ENCODE results near the gene RUNX2.
A peak's percentile ranks its signal among the peaks of the same experiment; 100 is the strongest.

The RUNX2 gene

GRCh38 chr6:45591890-45592289 is 263.8 kb downstream of the RUNX2 start:
- Mint-ChIP-seq H3K4me1 (ENCODE audit: low read depth) (peaks cover 83% of the 10 kb centered on the region), H3K27me3 (no peaks in the 10 kb centered on the region), H3K36me3 (ENCODE audit: low read depth) (no peaks in the 10 kb centered on the region), H3K27ac (peak overlapping the region; percentile 57), H3K4me3 (no peak overlapping the region), H3K9me3 (no peaks in the 10 kb centered on the region)
- no peak for DNase-seq

- DNase-seq, result no peak
- Mint-ChIP-seq H3K27ac (peak overlapping the region; percentile 20), H3K4me3 (no peak overlapping the region), H3K4me1 (ENCODE audit: low read depth) (peaks cover 77% of the 10 kb centered on the region), H3K27me3 (no peaks in the 10 kb centered on the region), H3K36me3 (ENCODE audit: low read depth) (no peaks in the 10 kb centered on the region), H3K9me3 (no peaks in the 10 kb centered on the region)
Measured at GRCh38 chr6:45592991-45593390, 264.9 kb downstream of the RUNX2 start.

- Mint-ChIP-seq H3K9me3 (peaks cover 1% of the 10 kb centered on the region), H3K27me3 (no peaks in the 10 kb centered on the region), H3K36me3 (ENCODE audit: low read depth) (peaks cover 2% of the 10 kb centered on the region), H3K27ac (peak overlapping the region; percentile 47), H3K4me1 (ENCODE audit: low read depth) (peaks cover 63% of the 10 kb centered on the region), H3K4me3 (no peak overlapping the region)
- DNase-seq, result no peak
Measured at GRCh38 chr6:45595010-45595851, 267.1 kb downstream of the RUNX2 start.

- Mint-ChIP-seq H3K27me3 (no peaks in the 10 kb centered on the region), H3K36me3 (ENCODE audit: low read depth) (peaks cover 4% of the 10 kb centered on the region), H3K4me3 (no peak overlapping the region), H3K4me1 (ENCODE audit: low read depth) (peaks cover 42% of the 10 kb centered on the region), H3K27ac (no peak overlapping the region), H3K9me3 (peaks cover 4% of the 10 kb centered on the region)
- no peak for DNase-seq
Measured at GRCh38 chr6:45597424-45597823, 269.3 kb downstream of the RUNX2 start.

GRCh38 chr6:45599053-45599452 is 270.9 kb downstream of the RUNX2 start:
- DNase-seq, result no peak
- H3K9me3 Mint-ChIP-seq, result peaks cover 9% of the 10 kb centered on the region
- H3K27me3 Mint-ChIP-seq, result no peaks in the 10 kb centered on the region
- no peak overlapping the region for H3K27ac Mint-ChIP-seq
- H3K4me3 Mint-ChIP-seq, result no peak overlapping the region
- peaks cover 30% of the 10 kb centered on the region for H3K4me1 Mint-ChIP-seq (ENCODE audit: low read depth)
- H3K36me3 Mint-ChIP-seq (ENCODE audit: low read depth), result peaks cover 4% of the 10 kb centered on the region

- Mint-ChIP-seq H3K27ac (no peak overlapping the region), H3K36me3 (ENCODE audit: low read depth) (no peaks in the 10 kb centered on the region), H3K4me1 (ENCODE audit: low read depth) (peaks cover 33% of the 10 kb centered on the region), H3K9me3 (peaks cover 13% of the 10 kb centered on the region), H3K4me3 (no peak overlapping the region), H3K27me3 (no peaks in the 10 kb centered on the region)
- DNase-seq, result no peak
Measured at GRCh38 chr6:45605971-45606370, 277.8 kb downstream of the RUNX2 start.

GRCh38 chr6:45606831-45607400 is 278.8 kb downstream of the RUNX2 start:
- peaks cover 13% of the 10 kb centered on the region for H3K9me3 Mint-ChIP-seq
- no peaks in the 10 kb centered on the region for H3K27me3 Mint-ChIP-seq
- H3K4me1 Mint-ChIP-seq (ENCODE audit: low read depth), result peaks cover 33% of the 10 kb centered on the region
- no peak overlapping the region for H3K27ac Mint-ChIP-seq
- DNase-seq, result no peak
- H3K36me3 Mint-ChIP-seq (ENCODE audit: low read depth), result no peaks in the 10 kb centered on the region
- H3K4me3 Mint-ChIP-seq, result no peak overlapping the region

GRCh38 chr6:45607798-45608197 is 279.7 kb downstream of the RUNX2 start:
- DNase-seq, result no peak
- H3K9me3 Mint-ChIP-seq, result peaks cover 11% of the 10 kb centered on the region
- no peaks in the 10 kb centered on the region for H3K27me3 Mint-ChIP-seq
- H3K4me1 Mint-ChIP-seq (ENCODE audit: low read depth), result peaks cover 33% of the 10 kb centered on the region
- H3K36me3 Mint-ChIP-seq (ENCODE audit: low read depth), result no peaks in the 10 kb centered on the region
- H3K27ac Mint-ChIP-seq, result peak overlapping the region; percentile 85
- H3K4me3 Mint-ChIP-seq, result no peak overlapping the region

GRCh38 chr6:45608252-45608913 is 280.3 kb downstream of the RUNX2 start:
- Mint-ChIP-seq H3K36me3 (ENCODE audit: low read depth) (no peaks in the 10 kb centered on the region), H3K27me3 (no peaks in the 10 kb centered on the region)
- no peak for DNase-seq

GRCh38 chr6:45609141-45609638 is 281.1 kb downstream of the RUNX2 start:
- Mint-ChIP-seq H3K9me3 (peaks cover 6% of the 10 kb centered on the region), H3K4me1 (ENCODE audit: low read depth) (peaks cover 32% of the 10 kb centered on the region), H3K27me3 (no peaks in the 10 kb centered on the region), H3K36me3 (ENCODE audit: low read depth) (no peaks in the 10 kb centered on the region), H3K27ac (peak overlapping the region; percentile 85), H3K4me3 (no peak overlapping the region)
- DNase-seq, result no peak

More at GRCh38 chr6:45608252-45608913, 280.3 kb downstream of the RUNX2 start:
- H3K9me3 Mint-ChIP-seq, result peaks cover 8% of the 10 kb centered on the region
- peak overlapping the region; percentile 85 for H3K27ac Mint-ChIP-seq
- H3K4me3 Mint-ChIP-seq, result no peak overlapping the region
- H3K4me1 Mint-ChIP-seq (ENCODE audit: low read depth), result peaks cover 33% of the 10 kb centered on the region

GRCh38 chr6:45610374-45610773 is 282.2 kb downstream of the RUNX2 start:
- no peak for DNase-seq
- H3K9me3 Mint-ChIP-seq, result no peaks in the 10 kb centered on the region
- peaks cover 37% of the 10 kb centered on the region for H3K4me1 Mint-ChIP-seq (ENCODE audit: low read depth)
- H3K36me3 Mint-ChIP-seq (ENCODE audit: low read depth), result no peaks in the 10 kb centered on the region
- no peak overlapping the region for H3K27ac Mint-ChIP-seq
- no peak overlapping the region for H3K4me3 Mint-ChIP-seq
- no peaks in the 10 kb centered on the region for H3K27me3 Mint-ChIP-seq

GRCh38 chr6:45610832-45611231 is 282.7 kb downstream of the RUNX2 start:
- H3K4me3 Mint-ChIP-seq, result no peak overlapping the region
- H3K27me3 Mint-ChIP-seq, result no peaks in the 10 kb centered on the region
- H3K9me3 Mint-ChIP-seq, result no peaks in the 10 kb centered on the region
- peaks cover 42% of the 10 kb centered on the region for H3K4me1 Mint-ChIP-seq (ENCODE audit: low read depth)
- H3K36me3 Mint-ChIP-seq (ENCODE audit: low read depth), result no peaks in the 10 kb centered on the region
- H3K27ac Mint-ChIP-seq, result no peak overlapping the region
- DNase-seq, result no peak

GRCh38 chr6:45611491-45611890 is 283.4 kb downstream of the RUNX2 start:
- no peak overlapping the region for H3K27ac Mint-ChIP-seq
- H3K4me1 Mint-ChIP-seq (ENCODE audit: low read depth), result peaks cover 48% of the 10 kb centered on the region
- no peak overlapping the region for H3K4me3 Mint-ChIP-seq

GRCh38 chr6:45613656-45614055 is 285.5 kb downstream of the RUNX2 start:
- no peaks in the 10 kb centered on the region for H3K36me3 Mint-ChIP-seq (ENCODE audit: low read depth)
- H3K4me3 Mint-ChIP-seq, result no peak overlapping the region
- H3K27me3 Mint-ChIP-seq, result no peaks in the 10 kb centered on the region
- DNase-seq, result no peak
- H3K27ac Mint-ChIP-seq, result no peak overlapping the region
- H3K4me1 Mint-ChIP-seq (ENCODE audit: low read depth), result peaks cover 42% of the 10 kb centered on the region
- H3K9me3 Mint-ChIP-seq, result no peaks in the 10 kb centered on the region

More at GRCh38 chr6:45611491-45611890, 283.4 kb downstream of the RUNX2 start:
- Mint-ChIP-seq H3K27me3 (no peaks in the 10 kb centered on the region), H3K36me3 (ENCODE audit: low read depth) (no peaks in the 10 kb centered on the region), H3K9me3 (no peaks in the 10 kb centered on the region)
- no peak for DNase-seq
